Superior temporal gyrus (tissue), 1 donor: Measurements from ENCODE around the gene NPTN.

ENCODE experiments used
- DNase-seq: peaks from one replicate; pipeline ENCODE4 v3.0.0-alpha.2; 2016; ENCODE audit errors: extremely low spot score

NPTN gene

DNA sequence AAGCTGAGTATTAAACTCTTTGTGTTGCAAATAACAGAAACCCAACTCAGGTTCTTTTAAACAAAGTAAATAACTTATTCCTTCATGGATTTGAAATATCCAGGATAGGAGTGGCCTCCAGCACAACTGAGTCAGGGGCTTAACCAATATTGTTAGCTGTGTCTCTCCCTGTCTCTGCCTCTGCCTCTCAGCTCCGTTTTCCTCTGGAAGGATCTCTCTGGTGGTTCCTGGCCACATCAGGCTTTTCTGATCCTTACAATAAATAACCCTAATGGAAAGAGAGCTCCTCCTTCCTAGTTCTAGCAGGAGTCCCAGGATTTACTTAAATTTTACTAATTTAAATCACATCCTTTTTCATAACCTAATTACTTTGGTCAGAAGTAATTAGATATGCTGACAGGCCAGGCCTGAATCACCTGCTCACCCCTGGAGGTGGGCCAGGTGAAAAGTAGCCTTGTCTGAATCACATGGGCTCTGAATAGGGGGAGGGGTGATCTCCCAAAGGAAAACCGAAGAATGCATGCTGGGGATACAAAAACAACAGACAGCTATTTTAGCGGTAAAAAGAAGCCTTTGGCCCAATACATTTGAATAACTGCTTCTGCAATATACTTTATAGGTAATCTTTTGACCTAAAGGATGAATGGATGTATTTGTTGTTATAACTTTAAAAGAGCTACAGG, 114.9 kb downstream of the NPTN start:
- no peak for DNase-seq

DNA sequence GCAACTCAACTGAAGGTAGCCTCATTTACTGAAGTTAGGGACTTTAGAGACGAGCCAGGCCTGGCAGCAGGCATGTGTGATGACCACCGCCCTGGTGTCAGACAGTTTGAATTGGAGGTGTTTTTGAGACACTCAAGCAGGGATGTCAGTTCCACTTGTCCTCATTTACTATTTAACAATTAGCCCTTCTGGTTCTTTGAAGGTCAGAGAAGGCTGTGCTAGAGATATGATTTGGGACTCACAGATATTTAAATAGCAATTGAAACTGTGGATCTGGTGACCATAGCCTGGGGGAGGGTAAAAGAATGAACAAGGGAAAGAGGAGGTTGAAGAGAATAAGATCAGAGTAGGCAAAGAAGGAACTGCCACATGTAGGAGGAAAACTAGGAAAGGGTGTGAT, 115.6 kb downstream of the NPTN start:
- DNase-seq: no peak

DNA sequence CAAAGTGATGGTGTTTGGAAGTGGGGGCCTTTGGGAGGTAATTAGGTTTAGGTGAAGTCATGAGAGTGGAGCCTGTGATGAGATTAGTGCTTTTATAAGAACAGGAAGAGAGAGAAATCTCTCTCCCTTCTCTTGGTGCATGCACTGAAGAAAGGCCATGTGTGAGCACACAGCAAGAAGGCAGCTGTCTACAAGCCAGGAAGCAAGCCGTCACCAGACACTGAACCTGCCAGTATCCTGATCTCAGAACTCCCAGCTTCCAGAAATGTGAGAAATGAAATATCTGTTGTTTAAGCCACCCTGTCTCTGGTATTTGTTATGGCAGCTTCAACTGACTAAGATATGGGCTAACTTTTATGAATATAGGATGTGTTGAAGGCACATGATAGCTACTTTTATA, 117.7 kb downstream of the NPTN start:
- no peak for DNase-seq
